H1 (cell line): Measurements from ENCODE around the gene CGGBP1. TPM values are rescaled to one million over a fixed set of nuclear protein-coding genes. Genes with fewer than 3 reads are reported as not detected.

Experiments
- CTCF ChIA-PET: fragments of 300-600 bp; sonication (Branson Sonifier 250); formaldehyde crosslinking; loops from one replicate; lab custom pipeline; 2021; ENCODE audit not compliant: partially characterized antibody; lab: Charles Lee
- POLR2A ChIA-PET: fragments of 300-600 bp; sonication (Branson Sonifier 250); formaldehyde crosslinking; loops from one replicate; lab custom pipeline; 2021; ENCODE audit warnings: inconsistent platforms; ENCODE audit not compliant: partially characterized antibody; lab: Charles Lee
- DNase-seq, 2 experiments: peaks; one replicate each; pipeline versions ENCODE4 v3.0.0 to v3.0.0-alpha.2; 2010 to 2022; ENCODE audit warnings: low spot score in 2 of 2, low read depth in 1 of 2, mixed read lengths in 1 of 2
- FAIRE-seq: peaks from 2 replicates; lab custom pipeline; 2011; peaks lifted over from hg19 to GRCh38; lab: Jason Lieb, UNC
- H2AFZ ChIP-seq: 2 replicates; pipeline ENCODE4 v1.8.1; 2012; ENCODE audit warnings: low read length, inconsistent platforms
- H2AK5ac ChIP-seq: 2 replicates; pipeline ENCODE4 v1.6.1; 2013; ENCODE audit warnings: low read depth, low read length
- H2BK120ac ChIP-seq: replicated peaks from 2 replicates; pipeline ENCODE3; 2013; ENCODE audit warnings: low read depth, low read length, inconsistent platforms
- H2BK12ac ChIP-seq: 2 replicates; pipeline ENCODE4 v1.6.1; 2013; ENCODE audit warnings: low read depth, low read length
- H2BK15ac ChIP-seq: 2 replicates; pipeline ENCODE4 v1.6.1; 2013; ENCODE audit warnings: low read length
- H2BK20ac ChIP-seq: 2 replicates; pipeline ENCODE4 v1.6.1; 2013; ENCODE audit warnings: low read length
- H2BK5ac ChIP-seq: 2 replicates; pipeline ENCODE4 v1.6.1; 2013; ENCODE audit warnings: low read depth, low read length
- H3K14ac ChIP-seq: 2 replicates; pipeline ENCODE4 v1.6.1; 2013; ENCODE audit warnings: inconsistent platforms; ENCODE audit not compliant: insufficient read length
- H3K18ac ChIP-seq: 2 replicates; pipeline ENCODE4 v1.6.1; 2013; ENCODE audit warnings: low read length; ENCODE audit errors: extremely low read depth
- H3K23ac ChIP-seq: 2 replicates; pipeline ENCODE4 v1.6.1; 2013; ENCODE audit warnings: inconsistent platforms; ENCODE audit not compliant: insufficient read length
- H3K23me2 ChIP-seq: 2 replicates; pipeline ENCODE4 v1.6.1; 2013; ENCODE audit warnings: low read depth, low read length
- H3K27ac ChIP-seq: 2 replicates; pipeline ENCODE4 v1.6.1; 2011; ENCODE audit warnings: low read depth, low read length, inconsistent platforms
- H3K27me3 ChIP-seq, 4 experiments: replicated peaks in 1 of 4; 1 replicate in 1 of 4; 2 replicates in 3 of 4; pipeline versions ENCODE4 v1.6.1 to v1.8.1; 2011 to 2013; ENCODE audit warnings: low read length in 3 of 4, mild to moderate bottlenecking in 3 of 4, inconsistent platforms in 2 of 4, mixed read lengths in 2 of 4, moderate library complexity in 1 of 4; ENCODE audit not compliant: control insufficient read depth in 3 of 4, insufficient read depth in 3 of 4; ENCODE audit errors: extremely low read depth in 1 of 4
- H3K36me3 ChIP-seq, 4 experiments: 2 replicates each; pipeline versions ENCODE4 v1.6.1 to v1.8.1; 2011 to 2013; ENCODE audit warnings: mild to moderate bottlenecking in 4 of 4, low read length in 3 of 4, moderate library complexity in 2 of 4, control low read depth in 1 of 4, inconsistent platforms in 1 of 4; ENCODE audit not compliant: insufficient read depth in 4 of 4, control insufficient read depth in 2 of 4
- H3K4ac ChIP-seq: replicated peaks from 2 replicates; pipeline ENCODE3; 2013; ENCODE audit warnings: low read length, low read depth, mixed read lengths, inconsistent platforms; ENCODE audit not compliant: insufficient read length
- H3K4me1 ChIP-seq, 4 experiments: replicated peaks in 1 of 4; 1 replicate in 1 of 4; 2 replicates in 3 of 4; pipeline versions ENCODE4 v1.6.1 to v1.8.1; 2011 to 2013; ENCODE audit warnings: low read length in 3 of 4, inconsistent platforms in 2 of 4, mixed read lengths in 1 of 4; ENCODE audit not compliant: insufficient read depth in 4 of 4, control insufficient read depth in 3 of 4
- H3K4me2 ChIP-seq, 2 experiments: 2 replicates each; pipeline versions ENCODE4 v1.6.1 to v1.8.1; 2011 to 2013; ENCODE audit warnings: low read depth in 2 of 2, low read length in 2 of 2, control low read depth in 1 of 2, inconsistent platforms in 1 of 2, mild to moderate bottlenecking in 1 of 2; ENCODE audit not compliant: insufficient read depth in 1 of 2
- H3K4me3 ChIP-seq, 4 experiments: fragments of 200-600, 300-600 bp in 1 of 4; sonication (generic), shearing (Covaris generic), sonication (Bioruptor Twin) in 1 of 4; 2 replicates each; pipeline versions ENCODE4 v1.5.1 to v1.8.1; 2011 to 2016; ENCODE audit warnings: low read length in 4 of 4, low read depth in 3 of 4, control low read depth in 2 of 4, inconsistent platforms in 2 of 4, mild to moderate bottlenecking in 2 of 4, mixed read lengths in 1 of 4, moderate library complexity in 1 of 4; ENCODE audit not compliant: insufficient read depth in 2 of 4; ENCODE audit errors: extremely low read depth in 1 of 4
- H3K56ac ChIP-seq: replicated peaks from 2 replicates; pipeline ENCODE3; 2013; ENCODE audit warnings: low read depth, mild to moderate bottlenecking, mixed read lengths, low read length, inconsistent platforms; ENCODE audit not compliant: insufficient read length
- H3K79me1 ChIP-seq: 2 replicates; pipeline ENCODE4 v1.6.1; 2013; ENCODE audit warnings: low read depth, low read length, control low read depth
- H3K79me2 ChIP-seq, 2 experiments: 2 replicates each; pipeline versions ENCODE4 v1.6.1 to v1.8.1; 2012 to 2013; ENCODE audit warnings: low read length in 2 of 2, mild to moderate bottlenecking in 2 of 2, inconsistent platforms in 1 of 2; ENCODE audit not compliant: insufficient read depth in 2 of 2, control insufficient read depth in 1 of 2
- H3K9ac ChIP-seq, 4 experiments: replicated peaks in 1 of 4; 1 replicate in 1 of 4; 2 replicates in 3 of 4; pipeline versions ENCODE4 v1.6.1 to v1.8.1; 2011 to 2013; ENCODE audit warnings: low read depth in 3 of 4, low read length in 3 of 4, control low read depth in 2 of 4, mild to moderate bottlenecking in 2 of 4, moderate library complexity in 2 of 4, inconsistent platforms in 1 of 4; ENCODE audit errors: extremely low read depth in 1 of 4
- H3K9me3 ChIP-seq, 2 experiments: 2 replicates each; pipeline versions ENCODE4 v1.6.1 to v1.8.1; 2012 to 2013; ENCODE audit warnings: mild to moderate bottlenecking in 2 of 2, moderate library complexity in 2 of 2, control low read depth in 1 of 2, inconsistent platforms in 1 of 2, low read depth in 1 of 2, low read length in 1 of 2, mixed read lengths in 1 of 2; ENCODE audit not compliant: insufficient read depth in 2 of 2
- H4K20me1 ChIP-seq, 2 experiments: replicated peaks in 1 of 2; 2 replicates each; pipeline versions ENCODE3 to v1.8.1; 2011 to 2013; ENCODE audit warnings: inconsistent platforms in 2 of 2, low read length in 2 of 2, mild to moderate bottlenecking in 1 of 2; ENCODE audit not compliant: insufficient read depth in 2 of 2, control insufficient read depth in 1 of 2
- H4K5ac ChIP-seq: 2 replicates; pipeline ENCODE4 v1.6.1; 2013; ENCODE audit warnings: low read length, low read depth, mixed read lengths, inconsistent platforms; ENCODE audit not compliant: insufficient read length
- H4K8ac ChIP-seq: 2 replicates; pipeline ENCODE4 v1.8.0; 2013; ENCODE audit warnings: mild to moderate bottlenecking, moderate library complexity, low read length, inconsistent platforms; ENCODE audit not compliant: insufficient read depth; ENCODE audit errors: extremely low read depth
- H4K91ac ChIP-seq: replicated peaks from 2 replicates; pipeline ENCODE3; 2013; ENCODE audit warnings: low read length, mixed read lengths, inconsistent platforms; ENCODE audit not compliant: insufficient read length
- BACH1 ChIP-seq: IDR thresholded peaks from 2 replicates; pipeline ENCODE4 v1.6.1; 2012; ENCODE audit warnings: low read length, improper control_type of control experiment
- CBX8 ChIP-seq: fragments of 300-800, 300-1000 bp; sonication (generic); IDR thresholded peaks from 2 replicates; pipeline ENCODE4 v1.7.1; 2016; ENCODE audit warnings: low read depth, low read length, borderline replicate concordance
- CTBP2 ChIP-seq: IDR thresholded peaks from 2 replicates; pipeline ENCODE4 v1.7.0; 2011; ENCODE audit warnings: borderline replicate concordance, mild to moderate bottlenecking, moderate library complexity, mixed read lengths, low read length; ENCODE audit not compliant: insufficient read depth, insufficient read length
- FOSL1 ChIP-seq: IDR thresholded peaks from 2 replicates; pipeline ENCODE4 v1.6.1; 2011; ENCODE audit warnings: mild to moderate bottlenecking, low read depth, low read length, moderate library complexity; ENCODE audit not compliant: insufficient read depth
- GABPA ChIP-seq: IDR thresholded peaks from 2 replicates; pipeline ENCODE4 v1.6.1; 2011; ENCODE audit warnings: mild to moderate bottlenecking, low read length, moderate library complexity, borderline replicate concordance; ENCODE audit not compliant: insufficient read depth
- HDAC2 ChIP-seq, 2 experiments: fragments of 300-600 bp in 1 of 2; sonication (generic) in 1 of 2; IDR thresholded peaks; 2 replicates each; pipeline ENCODE4 v1.6.1; 2011 to 2012; ENCODE audit warnings: low read depth in 2 of 2, low read length in 2 of 2, mild to moderate bottlenecking in 2 of 2, moderate library complexity in 2 of 2, borderline replicate concordance in 1 of 2, inconsistent platforms in 1 of 2
- NRF1 ChIP-seq: IDR thresholded peaks from 2 replicates; pipeline ENCODE4 v1.6.1; 2011; ENCODE audit warnings: mild to moderate bottlenecking, low read depth, low read length, improper control_type of control experiment
- PHF8 ChIP-seq: fragments of 200-600 bp; sonication (generic); conservative IDR thresholded peaks from 2 replicates; pipeline ENCODE4 v1.7.1; 2012; ENCODE audit warnings: low read depth, mild to moderate bottlenecking, inconsistent platforms, low read length, moderate library complexity
- SIX5 ChIP-seq: IDR thresholded peaks from 2 replicates; pipeline ENCODE4 v1.6.1; 2011; ENCODE audit warnings: mild to moderate bottlenecking, low read depth, low read length
- SP1 ChIP-seq: IDR thresholded peaks from 2 replicates; pipeline ENCODE4 v1.6.1; 2011; ENCODE audit warnings: low read depth, low read length
- TAF7 ChIP-seq: optimal IDR thresholded peaks from 2 replicates; pipeline ENCODE3; 2011; ENCODE audit warnings: low read depth, mild to moderate bottlenecking, inconsistent platforms, low read length, moderate library complexity, borderline replicate concordance
- USF2 ChIP-seq: IDR thresholded peaks from 2 replicates; pipeline ENCODE4 v1.6.1; 2011; ENCODE audit warnings: low read length, improper control_type of control experiment
- WGBS, 2 experiments: shearing (Covaris generic) in 1 of 2; methylation state at CpG; one replicate each; pipeline versions ENCODE4 v1.1.6 to v1.1.7; 2013 to 2015; ENCODE audit warnings: low lambda C conversion rate in 2 of 2, mixed read lengths in 2 of 2, inconsistent platforms in 1 of 2, low coverage in 1 of 2, missing lambda C conversion rate in 1 of 2; ENCODE audit not compliant: insufficient replicate concordance in 2 of 2, insufficient coverage in 1 of 2, insufficient read length in 1 of 2; ENCODE audit errors: extremely low coverage in 1 of 2, missing lambda C conversion rate in 1 of 2; 5-methylcytosine and 5-hydroxymethylcytosine counted together
- polyA plus RNA-seq, 7 experiments: library from polyadenylated mRNA; depleted of rRNA in 3 of 7; stranded (reverse) in 5 of 7; unstranded in 2 of 7; fragments of >200 nt in 5 of 7; fragments of 200-250 nt in 2 of 7; gene quantifications; 1 replicate in 5 of 7; 2 replicates in 1 of 7; 4 replicates in 1 of 7; pipeline versions ENCODE4 v1.2.1 to v1.2.3, GENCODE V29; 2011 to 2013; ENCODE audit warnings: missing spikeins in 2 of 7, mixed read lengths in 2 of 7
- total RNA-seq: library from RNA; stranded (reverse); fragmentation: NEBNext Ultra II Directional; extraction: Animal tissue kit (Norgen Biotek cat#: 25700); gene quantifications from 2 replicates; pipeline ENCODE4 v1.2.1, GENCODE V29; 2021

CGGBP1 gene
- total and polyA plus RNA-seq, 2 of the 8 experiments (the other 6 are each of a cell fraction or from before 2014, with no cell fraction given): 22.9 to 61.4 TPM

- peaks cover 2 to 6% of the 10 kb centered on the region in 2 experiments for H4K20me1 ChIP-seq
- H2AFZ ChIP-seq: no peak overlapping the region
- H3K27ac ChIP-seq: no peak overlapping the region
- no peaks in the 10 kb centered on the region for H3K9me3 ChIP-seq
- H4K91ac ChIP-seq: no peak overlapping the region
- H4K8ac ChIP-seq: peak overlapping the region; percentile 95; the same call in 1 of the 2 replicates
- no peak overlapping the region for H2BK15ac ChIP-seq
- peak overlapping the region; percentile 36 for H4K5ac ChIP-seq
- DNase-seq (no peak), FAIRE-seq (no peak)
- no peak overlapping the region for H2AK5ac ChIP-seq
- H3K23me2 ChIP-seq: peaks cover 4% of the 10 kb centered on the region; the same call in 1 of the 2 replicates
- H3K14ac ChIP-seq: no peak overlapping the region
- H3K18ac ChIP-seq: no peak overlapping the region
- peaks cover 3% of the 10 kb centered on the region; the same call in 1 of the 2 replicates for H3K79me1 ChIP-seq
- no peak overlapping the region for H3K23ac ChIP-seq
- H2BK120ac ChIP-seq: no peak overlapping the region
- peak overlapping the region; percentile 52 to 71 (median 65); a peak in 5 of 7 replicates for H3K9ac ChIP-seq
- POLR2A ChIA-PET: interaction anchor here (0.7 to 2.0 kb wide), 4 partner anchors 9 to 265 kb away, joined by 3 to 17 read pairs (median 3); partner anchors contain the start of gene C3orf38
- H2BK5ac ChIP-seq: 0 out of 2 replicates have a peak overlapping the region, but pooled peaks have one; percentile 54
- H2BK20ac ChIP-seq: no peak overlapping the region
- no peak overlapping the region for H2BK12ac ChIP-seq
- peak overlapping the region; percentile 76 to 96 (median 82) for H3K4me3 ChIP-seq
- H3K36me3 ChIP-seq: peaks cover 0 to 30% (median 11%) of the 10 kb centered on the region in 4 experiments; a peak in 6 of 8 replicates
- no peak overlapping the region for H3K4ac ChIP-seq
- CTCF ChIA-PET: interaction anchor here (0.9 kb wide), 1 partner anchor 91 kb away, joined by 3 read pairs; the partner anchor contains the start of gene C3orf38
- WGBS, 2 experiments: 0% methylated on average over 3 of the region's 24 CpGs; no CpG with 5 or more reads in 1 of the 2 experiments
- peaks cover 0 to 62% of the 10 kb centered on the region in 2 experiments; a peak in 3 of 4 replicates for H3K79me2 ChIP-seq
- peak overlapping the region; percentile 69 to 81 for H3K4me2 ChIP-seq
- peaks cover 0 to 3% (median 0%) of the 10 kb centered on the region in 4 experiments; a peak in 1 of 7 replicates for H3K4me1 ChIP-seq
- H3K56ac ChIP-seq: no peak overlapping the region
- no peaks in the 10 kb centered on the region for H3K27me3 ChIP-seq
- TF ChIP-seq PHF8 (no peak), GABPA (no peak), BACH1 (no peak), NRF1 (no peak), SIX5 (no peak), FOSL1 (no peak), HDAC2 (IDR thresholded peaks at IDR 0.05; ENCODE audit: borderline replicate concordance in 1 of 2, low read depth in 2 of 2, low read length in 2 of 2) (no peak), CBX8 (no peak), TAF7 (no peak), CTBP2 (no peak), USF2 (no peak), SP1 (no peak)
Measured at GRCh38 chr3:88058306-88058580, 562 bp downstream of the CGGBP1 start.
